ENCODE measurements around the gene PIK3R4. TPM values are rescaled to one million over a fixed set of nuclear protein-coding genes. Genes with fewer than 3 reads are reported as not detected.

The PIK3R4 gene
- total RNA-seq, 2 donors from 2014 or later = 36.8 to 52.8 TPM

DNA sequence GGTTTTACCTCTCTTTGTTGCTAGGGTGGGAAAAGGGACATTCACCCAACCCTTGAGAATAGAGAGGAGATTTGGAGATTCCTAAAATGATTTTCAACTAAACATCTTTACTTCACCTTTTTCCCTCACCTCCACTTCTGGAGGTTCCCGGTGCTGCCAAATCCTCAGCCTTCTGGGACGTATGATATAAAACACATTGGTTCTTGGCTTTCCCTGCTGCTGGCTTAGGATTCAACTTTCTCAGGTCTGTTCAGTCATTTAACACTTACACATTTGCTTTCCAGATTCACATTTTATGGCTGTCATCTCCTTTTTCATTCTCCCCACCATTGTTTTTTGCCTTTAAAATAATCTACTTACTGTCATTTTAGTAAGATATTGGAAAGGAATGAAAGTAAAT is 106.6 kb downstream of the PIK3R4 start:
- no peak overlapping the region for H3K4me3 ChIP-seq
- intact Hi-C loops (cut with DNase I) = no loop called here

DNA sequence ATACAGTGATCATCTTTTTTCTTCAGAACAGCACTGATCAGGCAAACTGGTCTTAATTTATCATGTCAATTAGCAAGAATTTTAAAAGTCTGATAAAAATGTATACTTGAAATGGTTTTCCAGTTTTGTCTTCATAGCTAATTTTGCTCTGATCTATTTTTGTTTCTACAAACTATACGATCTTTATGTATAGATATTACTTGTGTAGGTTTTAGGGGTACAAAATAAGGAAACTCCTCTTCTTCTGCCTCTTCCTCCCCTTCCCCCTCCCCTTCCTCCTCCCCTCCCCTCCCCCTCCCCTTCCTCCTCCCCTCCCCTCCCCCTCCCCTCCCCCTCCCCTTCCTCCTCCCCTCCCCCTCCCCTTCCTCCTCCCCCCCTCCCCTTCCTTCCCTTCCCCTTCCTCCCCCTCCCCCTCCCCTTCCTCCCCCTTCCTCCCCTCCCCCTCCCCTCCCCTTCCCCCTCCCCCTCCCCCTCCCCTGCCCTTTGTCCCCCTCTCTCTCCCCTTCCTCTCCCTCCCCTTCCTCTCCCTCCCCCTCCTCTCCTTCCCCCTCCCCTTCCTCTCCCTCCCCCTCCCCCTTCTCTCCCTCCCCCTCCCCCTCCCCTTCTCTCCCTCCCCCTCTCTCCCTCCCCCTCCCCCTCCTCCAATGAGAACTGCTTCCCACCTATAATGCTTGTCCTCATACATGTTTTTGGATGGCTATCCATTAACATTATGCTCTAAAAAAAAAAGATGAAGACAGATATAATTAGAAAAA is 110.0 kb downstream of the PIK3R4 start:
- intact Hi-C loops (cut with DNase I) = no loop called here

More for the DNA sequence above, 106.6 kb downstream of the PIK3R4 start:
- H3K4me1 ChIP-seq (replicated peaks) = no peaks in the 10 kb centered on the region
- H3K9me3 ChIP-seq = no peaks in the 10 kb centered on the region
- H3K27ac ChIP-seq = no peak overlapping the region
- DNase-seq (ENCODE audit: low spot score) = no peak
- 69% methylated on average over 2 of the region's 2 CpGs for WGBS
- H3K27me3 ChIP-seq (replicated peaks; ENCODE audit: insufficient read depth) = no peaks in the 10 kb centered on the region
- H3K36me3 ChIP-seq = no peaks in the 10 kb centered on the region
- TF ChIP-seq, protein P1, sequence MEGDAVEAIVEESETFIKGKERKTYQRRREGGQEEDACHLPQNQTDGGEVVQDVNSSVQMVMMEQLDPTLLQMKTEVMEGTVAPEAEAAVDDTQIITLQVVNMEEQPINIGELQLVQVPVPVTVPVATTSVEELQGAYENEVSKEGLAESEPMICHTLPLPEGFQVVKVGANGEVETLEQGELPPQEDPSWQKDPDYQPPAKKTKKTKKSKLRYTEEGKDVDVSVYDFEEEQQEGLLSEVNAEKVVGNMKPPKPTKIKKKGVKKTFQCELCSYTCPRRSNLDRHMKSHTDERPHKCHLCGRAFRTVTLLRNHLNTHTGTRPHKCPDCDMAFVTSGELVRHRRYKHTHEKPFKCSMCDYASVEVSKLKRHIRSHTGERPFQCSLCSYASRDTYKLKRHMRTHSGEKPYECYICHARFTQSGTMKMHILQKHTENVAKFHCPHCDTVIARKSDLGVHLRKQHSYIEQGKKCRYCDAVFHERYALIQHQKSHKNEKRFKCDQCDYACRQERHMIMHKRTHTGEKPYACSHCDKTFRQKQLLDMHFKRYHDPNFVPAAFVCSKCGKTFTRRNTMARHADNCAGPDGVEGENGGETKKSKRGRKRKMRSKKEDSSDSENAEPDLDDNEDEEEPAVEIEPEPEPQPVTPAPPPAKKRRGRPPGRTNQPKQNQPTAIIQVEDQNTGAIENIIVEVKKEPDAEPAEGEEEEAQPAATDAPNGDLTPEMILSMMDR (IDR thresholded peaks at IDR 0.05) = no peak
- TF ChIP-seq POLR2AphosphoS5 (IDR thresholded peaks at IDR 0.05) = no peak
- no peak for TF ChIP-seq POLR2A (IDR thresholded peaks at IDR 0.05)

DNA sequence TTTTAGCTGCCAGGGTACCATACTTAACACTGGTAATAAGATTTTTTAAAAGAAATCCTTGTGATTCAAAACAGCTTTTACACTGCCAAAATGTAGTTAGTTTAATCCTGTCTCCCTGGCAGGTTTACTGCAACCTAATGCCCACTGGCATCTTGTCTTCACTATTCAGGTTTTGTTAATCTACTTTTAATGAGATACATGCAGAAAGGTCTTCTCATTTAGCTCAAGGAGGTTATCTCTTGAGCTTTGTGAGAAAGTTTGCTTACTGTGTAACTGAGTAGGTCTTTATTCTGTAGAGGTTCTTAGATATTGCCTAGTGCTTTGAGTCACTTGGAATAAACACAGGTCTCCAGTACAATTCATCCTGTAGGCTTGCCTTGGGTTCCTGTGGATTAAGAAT is 110.7 kb downstream of the PIK3R4 start:
- no peaks in the 10 kb centered on the region for H3K9me3 ChIP-seq
- H3K27me3 ChIP-seq (replicated peaks; ENCODE audit: insufficient read depth) = no peaks in the 10 kb centered on the region
- H3K36me3 ChIP-seq = no peaks in the 10 kb centered on the region
- TF ChIP-seq POLR2A (IDR thresholded peaks at IDR 0.05) (no peak), POLR2AphosphoS5 (IDR thresholded peaks at IDR 0.05) (no peak)
- TF ChIP-seq, protein P1 (IDR thresholded peaks at IDR 0.05) = no peak
- H3K4me1 ChIP-seq (replicated peaks) = no peaks in the 10 kb centered on the region
- H3K27ac ChIP-seq = no peak overlapping the region
- no peak overlapping the region for H3K4me3 ChIP-seq
- DNase-seq (ENCODE audit: low spot score) = no peak
- intact Hi-C loops (cut with DNase I) = no loop called here

More for the DNA sequence above, 110.0 kb downstream of the PIK3R4 start:
- Histone ChIP-seq H3K36me3 (no peaks in the 10 kb centered on the region), H3K9me3 (no peaks in the 10 kb centered on the region), H3K4me3 (no peak overlapping the region), H3K27me3 (replicated peaks; ENCODE audit: insufficient read depth) (no peaks in the 10 kb centered on the region), H3K27ac (no peak overlapping the region), H3K4me1 (replicated peaks) (no peaks in the 10 kb centered on the region)
- 89% methylated on average over 1 of the region's 1 CpG for WGBS
- TF ChIP-seq POLR2A (IDR thresholded peaks at IDR 0.05) = no peak
- TF ChIP-seq, protein P1 (IDR thresholded peaks at IDR 0.05) = no peak
- no peak for TF ChIP-seq POLR2AphosphoS5 (IDR thresholded peaks at IDR 0.05)
- no peak for DNase-seq (ENCODE audit: low spot score)

DNA sequence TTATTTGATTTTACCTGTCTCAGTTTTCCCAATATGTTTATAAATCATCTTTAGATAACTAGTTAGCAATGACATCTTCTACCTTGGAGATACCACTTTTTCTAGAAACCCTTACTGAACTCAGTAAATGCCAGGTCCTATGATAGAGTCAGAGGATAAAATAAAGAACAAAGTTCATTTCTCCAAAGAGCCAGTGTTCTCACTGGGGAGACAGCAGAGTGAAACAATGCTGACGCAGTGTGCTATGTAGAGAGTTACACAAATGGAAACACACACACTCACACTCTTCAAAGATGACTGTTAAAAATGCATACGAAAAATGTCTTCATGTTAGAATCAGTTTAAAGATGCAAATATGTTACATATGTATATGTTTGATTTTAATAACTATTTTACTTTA is 111.3 kb downstream of the PIK3R4 start:
- Histone ChIP-seq H3K4me1 (replicated peaks) (no peaks in the 10 kb centered on the region), H3K9me3 (no peaks in the 10 kb centered on the region), H3K36me3 (no peaks in the 10 kb centered on the region), H3K4me3 (no peak overlapping the region), H3K27me3 (replicated peaks; ENCODE audit: insufficient read depth) (no peaks in the 10 kb centered on the region), H3K27ac (no peak overlapping the region)
- no peak for TF ChIP-seq POLR2AphosphoS5 (IDR thresholded peaks at IDR 0.05)
- no peak for TF ChIP-seq POLR2A (IDR thresholded peaks at IDR 0.05)
- TF ChIP-seq, protein P1 (IDR thresholded peaks at IDR 0.05) = no peak
- DNase-seq (ENCODE audit: low spot score) = no peak
- intact Hi-C loops (cut with DNase I) = no loop called here
- 82% methylated on average over 2 of the region's 2 CpGs for WGBS

Other genes starting within 250 kb of the PIK3R4 start
- under 1 TPM in 1 of 2 donors, not detected in 1; 0.57 TPM for gene COL6A6, start 229.7 kb downstream of the PIK3R4 start, total RNA-seq
- 100 to 1,000 TPM; 123 to 158 TPM for gene ATP2C1, start 147.3 kb upstream of the PIK3R4 start, total RNA-seq